22Rv1 (cell line): ENCODE results near the gene COL5A1.

Experiments used
- ZFX ChIP-seq: fragments of 450-650 bp; IDR thresholded peaks from 2 replicates; pipeline ENCODE4 v1.6.1; 2017; ENCODE audit warnings: antibody characterized with exemption, borderline replicate concordance
- TF ChIP-seq, protein P1 (sequence below): fragments of 450-650 bp; IDR thresholded peaks from 2 replicates; pipeline ENCODE4 v1.5.1; 2017; ENCODE audit warnings: mild to moderate bottlenecking

DNA sequence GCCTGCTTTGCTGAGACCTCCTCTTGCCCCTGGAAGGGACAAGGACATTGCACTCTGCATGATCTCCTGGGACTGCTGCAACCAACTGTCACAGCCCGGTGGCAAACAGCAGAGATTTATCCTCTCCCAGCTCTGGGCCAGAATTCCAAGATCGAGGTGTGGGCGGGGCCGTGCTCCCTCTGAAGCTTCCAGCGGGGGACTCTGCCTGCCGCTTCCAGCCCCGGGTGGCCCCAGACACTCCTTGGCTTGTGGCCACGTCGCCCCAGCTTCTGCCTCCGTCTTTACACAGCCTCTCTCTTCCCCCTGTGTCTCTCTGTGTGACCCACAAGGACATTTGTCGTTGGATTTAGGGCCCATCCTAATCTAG, 67.1 kb downstream of the COL5A1 start:
- TF ChIP-seq, protein P1, sequence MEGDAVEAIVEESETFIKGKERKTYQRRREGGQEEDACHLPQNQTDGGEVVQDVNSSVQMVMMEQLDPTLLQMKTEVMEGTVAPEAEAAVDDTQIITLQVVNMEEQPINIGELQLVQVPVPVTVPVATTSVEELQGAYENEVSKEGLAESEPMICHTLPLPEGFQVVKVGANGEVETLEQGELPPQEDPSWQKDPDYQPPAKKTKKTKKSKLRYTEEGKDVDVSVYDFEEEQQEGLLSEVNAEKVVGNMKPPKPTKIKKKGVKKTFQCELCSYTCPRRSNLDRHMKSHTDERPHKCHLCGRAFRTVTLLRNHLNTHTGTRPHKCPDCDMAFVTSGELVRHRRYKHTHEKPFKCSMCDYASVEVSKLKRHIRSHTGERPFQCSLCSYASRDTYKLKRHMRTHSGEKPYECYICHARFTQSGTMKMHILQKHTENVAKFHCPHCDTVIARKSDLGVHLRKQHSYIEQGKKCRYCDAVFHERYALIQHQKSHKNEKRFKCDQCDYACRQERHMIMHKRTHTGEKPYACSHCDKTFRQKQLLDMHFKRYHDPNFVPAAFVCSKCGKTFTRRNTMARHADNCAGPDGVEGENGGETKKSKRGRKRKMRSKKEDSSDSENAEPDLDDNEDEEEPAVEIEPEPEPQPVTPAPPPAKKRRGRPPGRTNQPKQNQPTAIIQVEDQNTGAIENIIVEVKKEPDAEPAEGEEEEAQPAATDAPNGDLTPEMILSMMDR, result no peak
- no peak for TF ChIP-seq ZFX
